Stimulated activated CD8-positive, alpha-beta memory T cell treated with anti-CD3 and anti-CD28 coated beads, Interleukin-15, amount 100 ng/mL, for 4 hours (primary cell): ENCODE data around the gene FERD3L.
"Not testable (repeated sequence)": the region's sequence is repeated elsewhere in the genome, so short reads cannot be mapped to it uniquely, and the experiment has no call there.

Experiments
- DNase-seq, 2 donors: peaks; one replicate each; pipeline ENCODE4 v3.0.0-alpha.2; 2020; ENCODE audit warnings: low read depth in 2 of 2

FERD3L gene, protein sequence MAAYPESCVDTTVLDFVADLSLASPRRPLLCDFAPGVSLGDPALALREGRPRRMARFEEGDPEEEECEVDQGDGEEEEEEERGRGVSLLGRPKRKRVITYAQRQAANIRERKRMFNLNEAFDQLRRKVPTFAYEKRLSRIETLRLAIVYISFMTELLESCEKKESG

GRCh38 chr7:19144661-19145433 lies at the start of gene FERD3L:
TSS of gene FERD3L (minus strand) at chr7:19145421. CDS start at chr7:19145362, 59 bp downstream.
- DNase-seq = no peak

DNA sequence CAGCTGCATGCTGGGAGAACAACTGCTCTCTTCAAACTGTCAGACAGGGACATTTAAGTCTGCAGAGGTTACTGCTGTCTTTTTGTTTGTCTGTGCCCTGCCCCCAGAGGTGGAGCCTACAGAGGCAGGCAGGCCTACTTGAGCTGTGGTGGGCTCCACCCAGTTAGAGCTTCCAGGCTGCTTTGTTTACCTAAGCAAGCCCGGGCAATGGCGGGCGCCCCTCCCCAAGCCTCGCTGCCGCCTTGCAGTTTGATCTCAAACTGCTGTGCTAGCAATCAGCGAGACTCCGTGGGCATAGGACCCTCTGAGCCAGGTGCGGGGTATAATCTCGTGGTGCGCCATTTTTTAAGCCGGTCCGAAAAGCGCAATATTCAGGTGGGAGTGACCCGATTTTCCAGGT lies 49.2 kb upstream of the FERD3L start:
- not testable (repeated sequence) for DNase-seq

DNA sequence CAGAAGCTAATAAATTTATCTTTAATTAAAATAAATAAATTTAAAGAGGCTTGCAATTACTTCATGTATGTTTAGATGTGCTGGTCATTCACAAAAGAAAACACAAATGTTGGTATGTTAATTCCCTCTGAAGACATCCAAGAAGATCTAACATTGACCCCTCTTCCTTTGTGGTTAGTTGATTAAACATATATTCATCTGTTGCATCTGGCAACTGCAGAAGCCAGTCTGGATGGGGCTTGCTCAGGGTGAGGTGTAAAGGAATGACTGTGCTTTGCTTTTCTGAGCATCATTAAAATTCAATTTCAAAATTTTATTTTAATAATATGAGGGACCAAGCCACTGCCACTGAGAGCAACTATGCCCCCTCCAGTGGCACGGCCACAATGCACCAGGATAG lies 36.4 kb upstream of the FERD3L start:
- no peak for DNase-seq

DNA sequence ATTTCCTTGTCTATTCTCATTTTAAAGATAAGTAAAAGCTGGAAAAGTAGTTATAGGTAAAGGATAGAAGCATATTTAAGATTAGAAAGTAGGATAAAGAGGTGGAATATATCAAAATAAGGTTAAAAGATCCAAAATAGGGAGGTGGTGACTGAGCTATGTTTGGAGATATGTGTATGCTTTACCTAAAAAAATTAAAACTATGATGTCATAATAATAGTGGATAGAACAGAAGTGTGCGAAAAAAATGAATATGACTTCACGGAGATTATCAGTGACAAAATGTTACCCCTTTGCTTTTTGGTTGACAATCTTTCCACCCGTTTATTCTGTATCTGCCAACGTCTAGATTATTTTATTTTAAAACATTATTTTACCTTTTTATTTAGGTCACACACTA lies 33.4 kb upstream of the FERD3L start:
- DNase-seq = no peak

DNA sequence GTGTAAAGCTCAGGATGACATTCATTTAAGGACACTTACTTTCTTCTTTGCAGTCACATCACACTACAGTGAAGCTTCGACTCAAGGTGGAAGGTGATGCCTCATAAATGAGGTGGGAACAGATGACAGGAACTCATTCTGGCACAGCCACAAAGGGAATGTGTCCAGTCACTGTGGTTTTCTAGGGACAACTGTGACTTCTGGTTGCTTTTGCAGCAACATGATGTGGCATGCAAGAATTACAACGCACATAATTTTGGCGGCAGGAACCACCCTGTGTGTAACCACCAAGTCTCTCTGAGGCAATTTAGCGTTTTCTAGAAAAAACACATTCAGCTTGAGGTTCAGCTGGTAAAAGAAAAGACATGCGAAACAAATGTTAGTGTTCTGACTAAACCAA lies 32.0 kb upstream of the FERD3L start:
- no peak for DNase-seq

GRCh38 chr7:19175241-19175640 lies 30.0 kb upstream of the FERD3L start:
- DNase-seq = no peak

- DNase-seq = no peak
These were observed 16.4 kb upstream of the FERD3L start for GRCh38 chr7:19161671-19162070.

DNA sequence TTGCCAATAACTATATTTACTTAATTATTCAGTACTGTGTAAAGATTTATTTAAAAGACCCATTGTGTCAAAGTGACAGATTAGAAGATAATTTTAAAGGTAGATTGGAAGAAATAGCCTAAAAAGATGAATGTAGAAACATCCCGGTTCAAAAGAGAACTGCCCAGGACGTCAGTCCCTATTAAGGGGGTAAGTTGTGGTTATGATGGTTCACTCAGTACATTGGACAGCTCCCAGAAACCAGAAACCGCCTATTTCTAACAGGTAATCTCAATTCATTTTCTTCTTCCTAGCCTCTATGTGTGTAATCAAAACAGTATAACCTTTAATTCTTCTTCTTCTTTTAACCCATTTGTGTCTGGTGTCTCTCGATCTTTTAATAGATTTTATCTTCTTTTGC lies 1.5 kb upstream of the FERD3L start:
- no peak for DNase-seq

GRCh38 chr7:19145434-19146115 lies 354 bp upstream of the FERD3L start:
- no peak for DNase-seq

DNA sequence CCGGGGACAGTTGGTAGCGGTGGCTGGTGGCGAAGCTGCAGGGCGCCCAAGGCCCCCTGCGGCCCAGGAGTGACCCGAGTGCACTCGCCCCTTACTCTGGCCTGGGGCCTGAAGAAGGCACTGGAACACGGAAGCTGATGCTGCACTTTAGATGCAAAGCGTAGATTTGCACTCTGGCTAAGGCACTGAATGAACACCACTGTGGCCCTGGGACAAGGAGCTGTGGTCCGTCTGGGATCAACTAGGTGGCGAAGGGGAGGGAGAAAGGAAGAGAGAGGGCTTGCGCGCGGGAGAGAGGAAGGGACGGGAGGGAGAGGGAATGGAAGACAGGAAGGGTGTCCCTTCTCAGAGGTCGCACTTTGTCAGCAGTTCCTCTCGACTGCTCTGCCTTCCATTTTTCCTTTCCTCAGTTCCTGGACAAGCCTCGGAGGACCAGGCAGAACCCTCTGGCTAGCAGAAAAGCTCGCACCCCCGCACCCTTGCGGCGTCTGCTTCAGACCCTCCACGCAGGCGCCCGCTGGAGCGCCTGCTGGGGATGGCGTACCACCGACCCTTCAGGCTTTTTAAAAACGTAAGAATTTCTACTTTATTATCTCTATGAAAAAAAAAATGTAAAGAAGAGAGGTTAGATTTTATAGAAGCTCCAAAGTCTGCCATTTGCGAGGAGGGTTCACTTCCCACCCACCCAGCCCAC lies 1.2 kb downstream of the FERD3L start:
- no peak for DNase-seq

DNA sequence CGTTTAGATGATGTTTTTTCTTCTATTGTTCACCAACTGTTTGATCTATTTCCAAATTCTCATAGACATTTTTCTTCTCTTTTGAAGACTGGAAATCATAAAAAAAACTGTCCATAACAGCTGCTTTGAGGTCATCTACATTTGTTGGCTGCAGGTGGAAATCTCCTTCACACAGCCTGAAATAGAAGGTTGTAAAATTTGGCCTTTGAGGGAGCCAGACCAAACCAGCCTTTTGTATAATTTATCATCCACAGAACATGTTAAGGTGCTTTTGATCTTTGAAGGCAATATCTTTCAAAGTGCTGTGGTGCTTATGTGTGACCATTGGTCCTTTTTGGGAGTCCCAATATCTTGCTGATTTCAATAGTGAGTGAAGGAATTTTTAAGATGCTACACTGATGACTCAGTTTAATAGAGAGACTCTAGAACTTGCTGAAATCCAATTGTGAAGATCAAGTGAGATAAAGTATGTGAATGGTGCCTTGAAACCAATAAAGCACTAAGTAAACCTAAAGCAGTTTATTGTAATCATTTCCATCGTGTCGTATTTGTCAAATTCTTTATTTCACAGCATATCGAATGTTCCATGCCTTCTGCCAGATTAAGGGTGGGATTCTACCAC lies 5.4 kb downstream of the FERD3L start:
- no peak for DNase-seq

- DNase-seq = no peak
These were observed 11.3 kb downstream of the FERD3L start for GRCh38 chr7:19133886-19134285.

GRCh38 chr7:19133390-19133789 lies 11.8 kb downstream of the FERD3L start:
- DNase-seq = no peak

DNA sequence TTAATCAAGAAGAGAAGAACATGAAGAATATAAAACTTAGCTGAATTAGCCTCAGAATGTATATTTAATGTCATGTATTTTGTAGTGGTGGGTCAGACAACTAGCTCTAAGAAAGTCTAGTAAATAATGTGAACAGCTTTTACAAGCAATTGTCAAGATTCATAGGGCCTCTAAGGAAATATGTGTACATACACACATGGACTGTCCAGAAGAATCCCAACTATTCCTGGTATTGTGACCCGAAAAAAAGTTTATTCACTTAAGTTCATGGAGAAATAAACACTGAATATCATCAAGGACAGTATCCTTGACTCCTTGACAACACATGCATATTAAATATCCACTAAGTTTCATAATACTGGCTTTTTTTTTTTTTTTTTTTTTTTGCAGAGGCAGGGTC lies 16.4 kb downstream of the FERD3L start:
- DNase-seq = no peak

- no peak for DNase-seq
These were observed 23.1 kb downstream of the FERD3L start for GRCh38 chr7:19121977-19122588.

DNA sequence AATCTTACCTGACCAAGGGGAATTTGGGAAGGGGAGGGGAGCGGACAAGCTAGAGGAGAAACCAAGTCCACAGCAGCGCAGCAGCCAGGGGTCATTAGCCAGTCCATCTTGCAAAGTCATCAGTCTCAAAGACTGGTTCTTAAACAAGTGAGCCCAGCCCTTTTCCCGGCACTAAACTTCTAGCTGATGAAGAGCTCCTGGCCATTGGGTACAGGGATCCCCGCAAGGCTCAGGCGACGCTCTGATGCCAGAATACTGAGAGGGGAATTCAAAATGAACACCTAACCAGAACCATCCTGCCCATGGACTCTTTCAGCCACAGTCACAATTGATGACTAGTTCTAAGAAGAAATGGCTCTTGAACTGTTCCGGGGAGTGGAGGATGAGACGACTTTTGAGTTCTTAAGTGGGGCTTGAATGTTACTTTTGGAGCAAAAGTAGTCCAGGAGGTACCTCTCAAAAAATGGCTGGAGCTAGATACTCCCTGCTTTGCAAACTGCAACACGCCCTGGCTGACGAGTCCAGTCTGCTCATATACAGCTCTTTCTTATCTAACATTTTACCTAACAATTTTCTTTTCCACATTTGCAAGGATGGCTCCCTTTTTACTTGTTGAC lies 25.2 kb downstream of the FERD3L start:
- no peak for DNase-seq

- no peak for DNase-seq
These were observed 25.8 kb downstream of the FERD3L start for GRCh38 chr7:19119372-19119771.

GRCh38 chr7:19118636-19119371 lies 26.4 kb downstream of the FERD3L start:
- DNase-seq = no peak

DNA sequence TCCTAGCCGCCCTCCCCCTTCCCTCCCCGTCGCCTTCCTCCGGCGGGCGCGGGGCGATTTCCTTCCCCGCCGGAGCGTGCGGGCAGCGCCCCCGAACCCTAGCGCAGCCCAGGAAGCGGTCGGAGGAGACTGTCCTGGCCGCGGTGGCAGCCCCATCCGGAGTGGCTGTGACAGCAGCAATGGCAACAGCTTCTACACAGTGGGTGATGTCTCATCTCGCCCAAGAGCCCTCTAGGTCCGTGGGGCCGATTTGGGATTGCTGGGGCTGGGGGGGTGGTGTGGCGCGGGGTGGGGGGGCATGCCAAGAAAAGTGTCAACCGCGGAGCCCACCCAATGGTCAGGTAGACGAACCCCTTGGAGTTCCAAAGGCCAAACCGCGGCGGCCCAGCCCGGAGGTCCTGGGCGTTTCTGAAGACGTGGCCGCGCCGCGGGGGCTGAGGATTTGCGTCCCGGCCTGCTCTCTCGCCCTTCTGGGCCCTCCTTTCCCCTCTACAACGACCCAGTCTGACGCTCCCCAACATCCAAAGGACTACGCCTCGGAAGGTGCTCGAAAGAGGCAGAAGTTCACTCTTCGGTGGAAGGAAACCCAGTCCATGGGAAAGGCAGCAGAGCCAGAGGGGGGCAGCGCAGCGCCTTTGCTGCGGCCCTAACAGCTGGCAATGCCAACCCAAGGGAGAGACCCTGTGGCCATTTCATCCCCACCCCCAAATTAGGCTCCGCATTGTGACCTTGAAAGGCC lies 27.2 kb downstream of the FERD3L start:
- no peak for DNase-seq
